ENCODE measurements around the gene CHRNA9.

DNA sequence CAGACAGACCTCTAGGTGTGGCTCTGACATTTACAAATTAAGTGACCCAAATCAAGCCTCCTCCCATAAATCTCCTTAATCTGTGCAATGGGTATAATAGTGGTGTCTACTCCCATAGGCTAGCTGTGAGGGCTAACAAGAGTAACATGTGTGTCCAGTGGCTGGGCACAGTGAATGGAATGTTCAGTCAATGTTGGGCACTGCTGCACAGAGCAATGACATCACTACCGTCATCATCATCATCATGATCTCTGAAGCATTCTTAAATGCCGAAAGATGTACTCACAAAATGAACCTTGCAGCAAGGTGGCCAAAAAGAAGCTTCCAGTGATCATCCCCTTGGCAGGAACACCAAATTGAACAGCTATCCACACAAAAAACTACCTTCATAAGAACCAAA, 43.5 kb downstream of the CHRNA9 start:
- TF ChIP-seq, protein P1, sequence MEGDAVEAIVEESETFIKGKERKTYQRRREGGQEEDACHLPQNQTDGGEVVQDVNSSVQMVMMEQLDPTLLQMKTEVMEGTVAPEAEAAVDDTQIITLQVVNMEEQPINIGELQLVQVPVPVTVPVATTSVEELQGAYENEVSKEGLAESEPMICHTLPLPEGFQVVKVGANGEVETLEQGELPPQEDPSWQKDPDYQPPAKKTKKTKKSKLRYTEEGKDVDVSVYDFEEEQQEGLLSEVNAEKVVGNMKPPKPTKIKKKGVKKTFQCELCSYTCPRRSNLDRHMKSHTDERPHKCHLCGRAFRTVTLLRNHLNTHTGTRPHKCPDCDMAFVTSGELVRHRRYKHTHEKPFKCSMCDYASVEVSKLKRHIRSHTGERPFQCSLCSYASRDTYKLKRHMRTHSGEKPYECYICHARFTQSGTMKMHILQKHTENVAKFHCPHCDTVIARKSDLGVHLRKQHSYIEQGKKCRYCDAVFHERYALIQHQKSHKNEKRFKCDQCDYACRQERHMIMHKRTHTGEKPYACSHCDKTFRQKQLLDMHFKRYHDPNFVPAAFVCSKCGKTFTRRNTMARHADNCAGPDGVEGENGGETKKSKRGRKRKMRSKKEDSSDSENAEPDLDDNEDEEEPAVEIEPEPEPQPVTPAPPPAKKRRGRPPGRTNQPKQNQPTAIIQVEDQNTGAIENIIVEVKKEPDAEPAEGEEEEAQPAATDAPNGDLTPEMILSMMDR (conservative IDR thresholded peaks at IDR 0.05; ENCODE audit: low read length) = no peak
- no peak for TF ChIP-seq EZH2phosphoT487 (IDR thresholded peaks at IDR 0.05; ENCODE audit: borderline replicate concordance, low read depth, low read length)
